Cardiac muscle cell (in vitro differentiated cells and primary cell): ENCODE results near the gene CELF1. TPM values are rescaled to one million over a fixed set of nuclear protein-coding genes. Genes with fewer than 3 reads are reported as not detected.

Experiments
- DNase-seq, 2 donors: peaks; one replicate each; pipeline versions ENCODE4 v3.0.0 to v3.0.0-alpha.2; 2010 to 2017; ENCODE audit warnings: low read depth in 1 of 2, low spot score in 1 of 2
- H3K27ac ChIP-seq: fragments of 200-600 bp; sonication (generic); 2 replicates; pipeline ENCODE4 v1.5.1; 2016
- H3K27me3 ChIP-seq: fragments of 200-600 bp; sonication (generic); 2 replicates; pipeline ENCODE4 v1.6.0; 2016; ENCODE audit warnings: control low read depth
- H3K36me3 ChIP-seq: fragments of 200-600 bp; sonication (generic); 2 replicates; pipeline ENCODE4 v1.5.1; 2016; ENCODE audit warnings: control low read depth
- H3K4me1 ChIP-seq: fragments of 200-600 bp; sonication (generic); 2 replicates; pipeline ENCODE4 v1.8.1; 2017; ENCODE audit warnings: low read depth, mild to moderate bottlenecking, mixed run types
- H3K4me3 ChIP-seq: fragments of 200-600 bp; sonication (generic); 2 replicates; pipeline ENCODE4 v1.5.1; 2016; ENCODE audit warnings: mild to moderate bottlenecking
- H3K9me3 ChIP-seq: fragments of 200-600 bp; sonication (generic); 2 replicates; pipeline ENCODE4 v1.5.1; 2017; ENCODE audit warnings: low read depth, mild to moderate bottlenecking, control low read depth
- polyA plus RNA-seq: library from polyadenylated mRNA; unstranded; fragments of >200 nt; fragmentation: Nextera tagmentation; extraction: Ambion mirVana; gene quantifications from 2 replicates; pipeline ENCODE4 v1.2.1, GENCODE V29; 2016
- total RNA-seq: library from RNA; depleted of rRNA; stranded (reverse); fragments of >200 nt; gene quantifications from 2 replicates; pipeline ENCODE4 v1.2.3, GENCODE V29; 2016
- TF ChIP-seq, protein P1 (sequence below): IDR thresholded peaks from 2 replicates; pipeline ENCODE4 v1.5.1; 2012; ENCODE audit warnings: low read depth, mild to moderate bottlenecking, low read length

Gene CELF1
- total RNA-seq (72.2 and 178 TPM in 2 replicates), polyA plus RNA-seq (98.9 and 162 TPM in 2 replicates)

DNA sequence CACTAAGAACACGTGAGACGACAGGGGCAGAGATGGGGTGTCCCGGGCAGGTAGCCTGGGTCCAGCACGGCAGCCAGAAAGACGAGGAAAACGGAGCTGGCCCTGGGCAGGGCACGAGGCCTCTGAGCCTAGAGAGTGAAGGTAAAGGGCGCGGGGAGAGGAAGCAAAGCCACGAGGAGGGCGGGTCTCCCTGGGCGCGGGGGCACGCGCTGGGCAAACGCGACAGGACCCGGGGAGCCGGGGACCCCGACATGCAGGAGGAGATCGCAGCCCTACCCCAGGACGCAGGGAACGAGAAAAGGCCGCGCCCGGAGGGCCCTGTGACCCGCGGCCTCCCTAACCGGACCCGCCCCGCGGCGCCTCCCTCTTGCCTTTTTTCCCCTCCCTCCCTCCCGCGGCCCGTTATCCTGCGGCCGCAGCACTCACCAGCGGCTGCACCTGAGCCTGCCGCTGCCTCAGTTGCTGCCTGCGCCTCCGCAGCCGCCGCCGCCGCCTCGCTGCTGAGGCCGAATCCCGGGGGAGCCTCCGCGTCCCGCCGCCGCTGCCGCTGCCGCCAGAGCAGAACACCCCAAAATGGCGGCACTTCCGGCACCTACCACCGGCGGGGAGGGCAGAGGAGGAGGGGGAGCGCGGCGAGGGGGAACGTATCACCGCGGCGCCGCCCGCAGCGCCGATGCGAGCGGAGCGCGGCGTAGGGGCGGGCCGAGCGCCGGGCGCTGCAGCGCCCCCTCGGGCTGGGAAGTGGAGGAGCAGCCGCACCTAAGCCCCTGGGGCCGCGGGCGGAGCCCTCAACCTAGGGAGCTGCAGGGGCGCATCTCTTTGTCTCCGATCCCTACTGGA is at the start of gene CELF1:
Gene CELF1 (minus strand): TSS at position 567 of the 840 bp plus-strand sequence. CDS start 53,609 bp downstream, outside the sequence.
- Histone ChIP-seq H3K4me1 (peaks cover 16% of the 10 kb centered on the region), H3K27me3 (no peaks in the 10 kb centered on the region), H3K36me3 (no peaks in the 10 kb centered on the region), H3K9me3 (no peaks in the 10 kb centered on the region), H3K4me3 (peak within 1 kb of the TSS; percentile 94), H3K27ac (peak within 1 kb of the TSS; percentile 97)
- TF ChIP-seq, protein P1, sequence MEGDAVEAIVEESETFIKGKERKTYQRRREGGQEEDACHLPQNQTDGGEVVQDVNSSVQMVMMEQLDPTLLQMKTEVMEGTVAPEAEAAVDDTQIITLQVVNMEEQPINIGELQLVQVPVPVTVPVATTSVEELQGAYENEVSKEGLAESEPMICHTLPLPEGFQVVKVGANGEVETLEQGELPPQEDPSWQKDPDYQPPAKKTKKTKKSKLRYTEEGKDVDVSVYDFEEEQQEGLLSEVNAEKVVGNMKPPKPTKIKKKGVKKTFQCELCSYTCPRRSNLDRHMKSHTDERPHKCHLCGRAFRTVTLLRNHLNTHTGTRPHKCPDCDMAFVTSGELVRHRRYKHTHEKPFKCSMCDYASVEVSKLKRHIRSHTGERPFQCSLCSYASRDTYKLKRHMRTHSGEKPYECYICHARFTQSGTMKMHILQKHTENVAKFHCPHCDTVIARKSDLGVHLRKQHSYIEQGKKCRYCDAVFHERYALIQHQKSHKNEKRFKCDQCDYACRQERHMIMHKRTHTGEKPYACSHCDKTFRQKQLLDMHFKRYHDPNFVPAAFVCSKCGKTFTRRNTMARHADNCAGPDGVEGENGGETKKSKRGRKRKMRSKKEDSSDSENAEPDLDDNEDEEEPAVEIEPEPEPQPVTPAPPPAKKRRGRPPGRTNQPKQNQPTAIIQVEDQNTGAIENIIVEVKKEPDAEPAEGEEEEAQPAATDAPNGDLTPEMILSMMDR, result peak; percentile 67
- DNase-seq, result peak; percentile 94 to 97

DNA sequence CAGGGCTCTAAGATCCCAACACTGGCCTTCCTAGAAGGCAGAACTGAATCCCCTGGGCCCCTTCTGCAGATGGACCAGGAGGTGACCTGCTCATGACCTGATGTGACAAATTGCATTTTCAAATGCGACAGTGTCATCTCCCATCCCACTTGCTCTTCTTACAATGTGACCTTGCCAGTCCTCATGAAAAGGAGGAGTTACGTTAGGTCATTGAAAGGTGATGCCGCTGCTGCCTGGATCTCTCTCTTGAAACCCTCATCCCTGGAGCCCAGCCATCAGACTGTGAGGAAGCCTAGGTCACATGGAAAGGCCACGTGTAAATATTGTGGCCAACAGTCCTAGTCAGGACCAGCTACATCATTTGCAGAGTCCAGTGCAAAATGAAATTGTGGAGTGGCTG is 47.0 kb upstream of the CELF1 start:
- no peaks in the 10 kb centered on the region for H3K36me3 ChIP-seq
- DNase-seq, result no peak
- TF ChIP-seq, protein P1, result no peak
- H3K27me3 ChIP-seq, result no peaks in the 10 kb centered on the region
- H3K4me3 ChIP-seq, result no peak overlapping the region
- peaks cover 16% of the 10 kb centered on the region for H3K4me1 ChIP-seq
- peak overlapping the region; percentile 53 for H3K27ac ChIP-seq
- H3K9me3 ChIP-seq, result no peaks in the 10 kb centered on the region

DNA sequence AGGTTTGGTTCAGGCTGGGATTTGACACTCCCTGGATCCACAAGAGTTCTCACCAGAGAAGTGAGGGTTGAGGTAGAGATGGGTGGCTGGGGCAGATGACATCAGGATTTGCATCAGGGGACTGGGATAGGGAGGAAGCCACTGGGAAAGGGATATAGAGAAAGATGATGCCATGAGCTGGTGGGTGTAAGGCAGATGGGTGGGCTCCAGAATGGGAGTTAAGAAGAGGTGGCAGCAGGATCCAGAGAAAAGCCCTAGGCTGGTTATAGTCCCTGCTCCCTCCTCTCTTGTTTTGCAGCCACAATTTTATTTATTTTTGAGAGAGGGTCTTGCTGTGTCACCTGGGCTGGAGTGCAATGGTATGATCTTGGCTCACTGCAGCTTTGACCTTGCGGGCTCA is 43.0 kb upstream of the CELF1 start:
- Histone ChIP-seq H3K36me3 (no peaks in the 10 kb centered on the region), H3K27ac (no peak overlapping the region), H3K9me3 (no peaks in the 10 kb centered on the region), H3K4me3 (no peak overlapping the region), H3K27me3 (no peaks in the 10 kb centered on the region), H3K4me1 (peaks cover 22% of the 10 kb centered on the region)
- DNase-seq, result no peak
- TF ChIP-seq, protein P1, result no peak

DNA sequence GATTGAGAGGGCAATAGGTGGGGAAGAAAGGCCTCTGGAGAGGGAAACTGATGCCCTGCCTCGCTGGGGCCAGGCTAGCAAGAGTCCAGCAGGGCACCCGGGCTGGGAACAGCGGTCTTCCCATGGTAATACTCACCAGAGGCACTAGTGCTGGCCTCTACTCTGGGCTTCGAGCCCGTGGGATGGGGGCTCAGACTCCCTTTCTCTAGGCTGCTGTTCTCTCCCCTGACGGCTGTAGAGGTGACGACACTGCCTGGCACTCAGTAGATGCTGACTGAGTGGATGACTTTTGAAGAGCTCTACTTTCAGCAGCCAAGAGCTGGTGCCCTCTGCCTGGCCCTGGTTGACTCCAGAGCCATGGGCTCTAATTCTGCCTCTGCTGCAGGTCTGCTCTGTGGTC is 42.1 kb upstream of the CELF1 start:
- H3K27ac ChIP-seq, result no peak overlapping the region
- no peaks in the 10 kb centered on the region for H3K27me3 ChIP-seq
- H3K36me3 ChIP-seq, result no peaks in the 10 kb centered on the region
- H3K9me3 ChIP-seq, result no peaks in the 10 kb centered on the region
- no peak overlapping the region for H3K4me3 ChIP-seq
- DNase-seq, result peak in 1 of 2 donors; percentile 54
- peaks cover 20% of the 10 kb centered on the region for H3K4me1 ChIP-seq
- TF ChIP-seq, protein P1, result no peak

DNA sequence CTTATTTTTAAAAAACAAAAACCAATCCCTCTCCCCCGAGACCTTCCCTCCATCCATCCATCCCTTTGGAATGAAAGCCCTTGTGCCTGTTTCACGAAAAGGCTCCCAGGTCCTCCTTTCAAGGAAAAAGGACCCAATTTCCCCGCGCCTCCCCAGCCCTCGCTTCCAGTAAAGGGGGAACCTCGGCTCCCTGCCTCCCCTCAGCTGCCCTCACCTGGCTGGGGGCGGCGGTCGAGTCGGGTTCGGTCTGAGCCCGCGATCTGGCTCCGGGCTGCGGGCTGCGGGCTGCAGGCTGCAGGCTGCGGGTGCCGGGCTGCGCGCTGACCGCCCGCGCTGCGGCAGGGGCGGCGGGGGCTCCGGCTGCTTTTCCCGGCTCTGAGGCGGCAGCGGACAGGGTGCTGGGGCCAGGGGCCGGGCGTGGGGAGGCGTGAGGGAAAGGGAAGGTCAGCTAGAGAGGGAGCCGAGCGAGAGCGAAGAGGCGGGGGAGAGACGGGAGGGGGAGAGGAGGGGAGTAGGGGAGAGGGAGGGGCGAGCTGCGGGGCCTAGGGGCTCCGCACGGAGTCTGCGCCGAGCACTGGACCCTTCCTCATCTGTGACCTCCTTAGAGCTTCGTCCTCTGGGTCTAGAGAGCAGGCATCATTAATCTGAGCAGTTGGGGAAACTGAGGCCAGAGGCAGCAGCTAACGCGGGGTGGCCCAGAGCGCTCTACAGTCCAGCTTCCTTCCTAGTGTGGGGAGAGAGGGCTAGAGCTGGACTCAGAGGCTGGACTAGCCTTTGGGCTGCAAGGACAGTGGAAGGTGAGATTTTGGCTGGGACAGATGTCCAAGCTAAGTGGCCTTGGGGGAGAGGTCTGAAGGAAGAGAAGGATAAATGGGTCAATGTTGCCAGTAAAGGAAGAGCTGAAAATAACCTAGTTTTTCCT is 41.3 kb upstream of the CELF1 start, which contains the start of gene C1QTNF4:
Gene C1QTNF4 (minus strand): TSS at position 478 of the 922 bp plus-strand sequence. CDS start 3,601 bp downstream, outside the sequence.
- peaks cover 15% of the 10 kb centered on the region for H3K4me1 ChIP-seq
- DNase-seq, result peak in 1 of 2 donors; percentile 78
- TF ChIP-seq, protein P1, result no peak
- H3K4me3 ChIP-seq, result peak within 1 kb of the TSS; percentile 55
- H3K36me3 ChIP-seq, result no peaks in the 10 kb centered on the region
- no peaks in the 10 kb centered on the region for H3K9me3 ChIP-seq
- no peaks in the 10 kb centered on the region for H3K27me3 ChIP-seq
- H3K27ac ChIP-seq, result no peak within 1 kb of the TSS
